SH-SY5Y (cell line): Measurements from ENCODE around the gene SLC24A4.

Source experiments
- GATA2 ChIP-seq: IDR thresholded peaks from 2 replicates; pipeline ENCODE4 v1.6.1; 2011; ENCODE audit warnings: mild to moderate bottlenecking, low read depth, low read length
- GATA3 ChIP-seq: IDR thresholded peaks from 2 replicates; pipeline ENCODE4 v1.6.1; 2011; ENCODE audit warnings: low read depth, mild to moderate bottlenecking, low read length, moderate library complexity

Gene SLC24A4

DNA sequence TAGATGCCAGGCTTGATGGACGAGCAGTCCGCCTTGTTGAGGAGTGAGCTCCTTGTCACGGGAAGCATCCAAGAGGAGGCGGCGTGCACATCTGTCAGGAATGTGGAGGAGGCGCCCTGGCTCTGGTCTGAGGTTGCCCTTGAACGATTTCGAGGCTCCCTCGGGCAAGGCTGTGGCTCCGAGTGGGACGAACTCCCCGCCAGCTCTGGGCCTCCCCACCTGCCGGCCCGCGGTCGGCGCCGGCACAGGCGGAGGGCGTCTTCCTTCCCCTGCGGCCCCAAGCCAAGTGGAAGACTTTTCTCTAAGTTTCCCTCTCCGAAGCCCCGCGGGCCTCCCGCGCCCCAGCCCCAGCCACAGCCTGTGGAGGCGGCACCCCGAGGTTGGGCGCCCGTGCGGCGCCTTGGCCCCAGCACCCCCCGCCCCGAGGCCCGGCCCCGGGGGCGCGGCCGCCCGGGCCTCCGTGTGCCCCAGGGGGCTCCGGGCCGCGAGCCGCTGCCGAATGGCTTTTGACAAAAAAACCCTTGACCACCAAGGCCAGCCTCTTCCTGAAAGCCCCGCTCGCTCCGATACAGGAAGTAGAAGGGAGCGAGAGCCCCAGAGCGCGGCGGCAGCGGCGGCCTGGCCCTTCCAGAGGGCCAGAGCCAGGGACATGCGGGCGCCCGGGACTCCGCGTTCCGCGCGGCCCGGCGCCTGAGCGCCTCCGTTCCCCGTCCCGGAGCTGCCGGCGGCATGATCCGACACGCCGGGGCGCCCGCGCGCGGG, 190.4 kb downstream of the SLC24A4 start, which contains the start of gene RIN3:
Gene RIN3 (plus strand): TSS at position 578 of the 762 bp plus-strand sequence. CDS start 152 bp downstream, at position 730.
- TF ChIP-seq GATA3, result no peak
- TF ChIP-seq GATA2, result no peak

DNA sequence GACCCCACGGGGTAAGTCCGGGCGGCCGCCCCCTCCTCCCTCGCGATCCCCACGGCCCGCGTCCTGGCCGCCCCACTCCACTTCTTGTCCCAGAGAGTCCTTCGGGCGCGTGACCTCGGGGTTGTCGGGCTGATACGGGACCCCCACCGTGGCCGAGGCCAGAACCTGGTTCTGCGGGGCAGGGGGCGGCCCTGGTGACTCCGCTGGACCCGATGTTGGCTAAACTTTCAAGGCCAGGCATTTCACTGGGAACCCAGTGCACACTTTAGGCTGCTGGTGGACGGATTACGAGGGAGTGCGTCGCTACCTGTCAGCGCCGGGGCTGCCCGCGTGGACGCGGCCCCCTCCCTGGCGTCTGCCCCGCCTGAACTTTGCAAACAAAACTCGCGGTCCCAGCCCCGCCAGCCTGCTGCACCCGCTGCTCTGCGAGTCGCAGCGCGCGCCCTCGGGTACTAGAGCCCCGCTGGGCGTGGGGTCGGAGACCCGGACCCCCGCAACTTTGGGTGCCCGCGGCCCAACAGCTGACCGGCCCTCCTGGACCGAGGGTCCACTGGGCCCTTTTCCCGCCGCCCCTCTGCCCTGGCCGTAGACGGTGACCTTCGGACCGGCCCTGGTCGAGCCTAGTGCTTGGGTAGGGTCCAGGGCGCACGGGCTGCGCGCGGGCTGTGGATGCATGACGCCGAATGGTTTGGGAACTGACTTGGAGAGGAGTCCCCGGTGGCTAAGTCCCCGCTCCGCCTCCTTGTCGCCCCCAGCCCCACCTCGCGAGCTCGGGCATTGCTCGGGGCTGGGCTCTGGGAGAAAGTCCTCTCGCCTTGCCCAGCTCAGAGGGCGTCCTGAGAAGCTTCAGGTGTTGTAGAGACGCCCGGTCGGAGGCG, 191.2 kb downstream of the SLC24A4 start:
- no peak for TF ChIP-seq GATA2
- TF ChIP-seq GATA3, result no peak

- TF ChIP-seq GATA3 (no peak), GATA2 (no peak)
These were observed 192.0 kb downstream of the SLC24A4 start for GRCh38 chr14:92514844-92515514.

DNA sequence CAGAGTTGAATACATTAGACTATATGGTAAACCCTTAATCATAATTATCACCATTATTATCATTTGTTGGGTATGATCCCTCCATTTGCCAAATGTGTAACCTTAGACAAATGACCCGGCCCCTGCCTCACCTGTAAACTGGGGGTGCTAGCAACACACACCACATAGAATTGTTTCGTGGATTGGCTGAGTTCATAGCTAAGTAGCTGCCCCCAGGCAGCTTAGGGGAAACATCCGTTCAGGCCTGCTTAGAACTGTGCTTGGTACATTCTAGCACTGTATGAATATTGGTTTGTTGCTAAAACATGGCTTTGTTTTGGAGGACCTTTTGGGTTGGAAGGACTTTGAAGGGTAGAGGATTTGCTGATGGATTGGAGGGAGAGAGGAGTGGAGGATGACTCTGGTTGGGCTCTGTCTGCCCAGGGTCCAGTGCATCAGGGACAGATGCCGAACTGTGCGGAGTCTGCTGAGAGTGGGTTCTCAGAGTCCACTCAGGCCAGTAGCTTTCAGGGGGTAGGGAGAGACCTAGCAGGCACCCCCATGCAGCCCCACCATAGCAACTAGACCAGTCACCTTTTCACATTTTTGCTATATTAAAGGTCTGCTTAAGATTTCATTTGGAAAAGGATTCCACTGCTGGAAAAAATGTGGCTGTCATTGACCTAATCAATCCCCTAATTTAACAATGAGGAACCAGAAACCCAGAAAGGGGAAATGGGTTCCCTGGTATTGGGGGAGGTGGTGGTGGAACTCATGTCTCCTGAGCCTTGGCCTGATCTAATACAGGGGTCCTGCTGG, 192.8 kb downstream of the SLC24A4 start:
- TF ChIP-seq GATA2 (no peak), GATA3 (no peak)

GRCh38 chr14:92516344-92516965, 193.5 kb downstream of the SLC24A4 start:
- TF ChIP-seq GATA2 (no peak), GATA3 (no peak)

GRCh38 chr14:92516966-92517506, 194.1 kb downstream of the SLC24A4 start:
- TF ChIP-seq GATA2, result no peak
- no peak for TF ChIP-seq GATA3

- TF ChIP-seq GATA2, result no peak
- no peak for TF ChIP-seq GATA3
These were observed 194.8 kb downstream of the SLC24A4 start for GRCh38 chr14:92517761-92518160.

GRCh38 chr14:92519246-92520101, 196.5 kb downstream of the SLC24A4 start:
- TF ChIP-seq GATA2, result no peak
- no peak for TF ChIP-seq GATA3

DNA sequence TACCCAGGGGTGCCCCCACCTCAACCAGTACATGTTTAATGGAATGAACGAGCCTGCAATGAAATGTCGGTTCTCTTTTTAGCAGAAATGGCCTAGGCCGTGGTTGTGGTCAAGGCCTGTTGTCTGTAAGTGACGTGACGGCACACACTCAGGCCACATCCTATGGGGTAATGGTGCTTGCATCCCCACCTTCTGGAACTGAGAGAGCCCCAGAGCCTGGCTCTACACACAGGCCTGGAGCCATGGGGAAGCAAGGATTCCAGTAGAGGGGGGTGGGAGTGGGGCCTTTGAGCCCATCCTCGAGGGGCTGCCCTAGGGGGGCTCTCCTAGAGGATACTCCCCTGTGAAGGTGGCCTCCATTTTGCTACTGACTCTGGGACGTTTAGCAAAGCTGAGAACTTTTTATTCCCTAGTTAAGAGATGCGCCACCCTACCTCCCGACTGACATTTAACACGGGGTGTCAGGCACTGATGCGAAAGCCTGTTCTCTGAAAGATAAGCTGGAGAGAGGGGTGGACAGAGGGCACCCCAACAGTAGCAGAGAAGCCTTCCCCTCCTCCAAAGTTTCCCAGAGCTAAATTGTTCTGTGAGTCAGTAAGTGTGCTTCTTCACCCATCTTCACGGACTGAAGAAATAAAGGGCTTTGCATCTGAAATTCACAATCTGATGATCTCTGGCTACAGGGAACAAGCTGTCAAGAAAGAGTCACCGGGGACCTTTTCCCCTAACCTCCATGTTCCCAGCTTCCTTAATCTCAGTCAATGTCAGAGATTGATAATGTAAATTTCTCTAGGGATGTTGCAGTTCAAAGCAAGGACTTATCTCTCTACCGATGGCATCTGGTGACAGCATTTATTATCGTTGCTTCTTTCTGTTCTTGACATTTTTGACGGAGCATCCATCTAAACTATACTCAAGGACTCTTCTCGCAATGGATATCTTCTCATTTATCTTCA, 197.4 kb downstream of the SLC24A4 start:
- TF ChIP-seq GATA2, result no peak
- TF ChIP-seq GATA3, result no peak

- TF ChIP-seq GATA2, result no peak
- no peak for TF ChIP-seq GATA3
These were observed 198.1 kb downstream of the SLC24A4 start for GRCh38 chr14:92521058-92521415.

- TF ChIP-seq GATA3 (no peak), GATA2 (no peak)
These were observed 200.8 kb downstream of the SLC24A4 start for GRCh38 chr14:92523752-92524151.
